H9 (cell line): ENCODE measurements around the gene TRAPPC2L. TPM values are rescaled to one million over a fixed set of nuclear protein-coding genes. Genes with fewer than 3 reads are reported as not detected.

ENCODE experiments used
- DNase-seq: peaks from one replicate; pipeline ENCODE4 v3.0.0-alpha.2; 2017
- H2AFZ ChIP-seq: one replicate; pipeline ENCODE4 v1.6.1; 2013; ENCODE audit warnings: mild to moderate bottlenecking, low read length, control low read depth, moderate library complexity
- H2AK5ac ChIP-seq: 2 replicates; pipeline ENCODE4 v1.6.1; 2013; ENCODE audit warnings: low read length, control low read depth, mixed read lengths; ENCODE audit not compliant: insufficient read length
- H2BK120ac ChIP-seq: one replicate; pipeline ENCODE4 v1.6.1; 2013; ENCODE audit warnings: low read depth, mild to moderate bottlenecking, low read length, control low read depth, inconsistent platforms; ENCODE audit not compliant: poor library complexity, severe bottlenecking
- H2BK12ac ChIP-seq: 2 replicates; pipeline ENCODE4 v1.6.1; 2013; ENCODE audit warnings: low read length, control low read depth, mixed read lengths, low read depth; ENCODE audit not compliant: insufficient read length
- H2BK15ac ChIP-seq: 2 replicates; pipeline ENCODE4 v1.6.1; 2013; ENCODE audit warnings: low read depth, low read length, control low read depth
- H2BK20ac ChIP-seq: one replicate; pipeline ENCODE4 v1.6.1; 2013; ENCODE audit warnings: low read depth, mild to moderate bottlenecking, low read length, control low read depth, inconsistent platforms; ENCODE audit not compliant: poor library complexity, severe bottlenecking
- H2BK5ac ChIP-seq: 2 replicates; pipeline ENCODE4 v1.6.1; 2013; ENCODE audit warnings: low read length, control low read depth, mixed read lengths; ENCODE audit not compliant: insufficient read length
- H3K14ac ChIP-seq: 2 replicates; pipeline ENCODE4 v1.6.1; 2013; ENCODE audit warnings: low read length, control low read depth; ENCODE audit not compliant: insufficient read depth
- H3K18ac ChIP-seq: 2 replicates; pipeline ENCODE4 v1.6.1; 2013; ENCODE audit warnings: low read depth, mild to moderate bottlenecking, mixed read lengths, low read length, control low read depth; ENCODE audit not compliant: insufficient read length
- H3K23ac ChIP-seq: 2 replicates; pipeline ENCODE4 v1.6.1; 2013; ENCODE audit warnings: low read length, control low read depth, mixed read lengths, low read depth; ENCODE audit not compliant: insufficient read length
- H3K23me2 ChIP-seq: 2 replicates; pipeline ENCODE4 v1.6.1; 2013; ENCODE audit warnings: low read depth, mild to moderate bottlenecking, mixed read lengths, low read length, control low read depth; ENCODE audit not compliant: insufficient read length, poor library complexity, severe bottlenecking
- H3K27ac ChIP-seq: 2 replicates; pipeline ENCODE4 v1.5.1; 2013; ENCODE audit warnings: low read length, control low read depth, mixed read lengths, low read depth; ENCODE audit not compliant: insufficient read length
- H3K27me3 ChIP-seq: 2 replicates; pipeline ENCODE4 v1.6.1; 2013; ENCODE audit warnings: low read length, control low read depth, inconsistent platforms; ENCODE audit not compliant: insufficient read depth
- H3K4ac ChIP-seq: 2 replicates; pipeline ENCODE4 v1.6.1; 2013; ENCODE audit warnings: low read depth, mild to moderate bottlenecking, control low read depth, inconsistent platforms, low read length, moderate library complexity
- H3K4me1 ChIP-seq: 2 replicates; pipeline ENCODE4 v1.6.1; 2013; ENCODE audit warnings: low read length, control low read depth, inconsistent platforms; ENCODE audit not compliant: insufficient read depth
- H3K4me2 ChIP-seq: 2 replicates; pipeline ENCODE4 v1.6.1; 2013; ENCODE audit warnings: low read length, control low read depth, mixed read lengths; ENCODE audit not compliant: insufficient read length, insufficient read depth
- H3K56ac ChIP-seq: 2 replicates; pipeline ENCODE4 v1.6.1; 2013; ENCODE audit warnings: low read depth, mild to moderate bottlenecking, mixed read lengths, low read length, control low read depth; ENCODE audit not compliant: insufficient read length
- H3K79me1 ChIP-seq: 2 replicates; pipeline ENCODE4 v1.6.1; 2013; ENCODE audit warnings: low read depth, mild to moderate bottlenecking, moderate library complexity, low read length, control low read depth, inconsistent platforms; ENCODE audit not compliant: insufficient read depth, poor library complexity, severe bottlenecking
- H3K79me2 ChIP-seq: 2 replicates; pipeline ENCODE4 v1.6.1; 2013; ENCODE audit warnings: low read length, control low read depth, inconsistent platforms; ENCODE audit not compliant: insufficient read depth
- H3K9ac ChIP-seq: 2 replicates; pipeline ENCODE4 v1.6.1; 2013; ENCODE audit warnings: low read length, control low read depth, mixed read lengths; ENCODE audit not compliant: insufficient read length; ENCODE audit errors: extremely low read depth
- H3K9me3 ChIP-seq: one replicate; pipeline ENCODE4 v1.6.1; 2013; ENCODE audit warnings: low read depth, low read length, inconsistent platforms; ENCODE audit not compliant: control insufficient read depth
- H3T11ph ChIP-seq: one replicate; pipeline ENCODE4 v1.6.1; 2013; ENCODE audit warnings: mild to moderate bottlenecking, low read length, control low read depth, inconsistent platforms
- H4K20me1 ChIP-seq: one replicate; pipeline ENCODE4 v1.6.1; 2013; ENCODE audit not compliant: control insufficient read depth, insufficient read length, insufficient read depth
- H4K5ac ChIP-seq: 2 replicates; pipeline ENCODE4 v1.6.1; 2013; ENCODE audit warnings: low read depth, mild to moderate bottlenecking, mixed read lengths, low read length, control low read depth; ENCODE audit not compliant: insufficient read length
- H4K8ac ChIP-seq: replicated peaks from 2 replicates; pipeline ENCODE4 v1.6.1; 2013; ENCODE audit warnings: low read length, control low read depth, mixed read lengths, low read depth; ENCODE audit not compliant: insufficient read length
- H4K91ac ChIP-seq: 2 replicates; pipeline ENCODE4 v1.6.1; 2013; ENCODE audit warnings: low read depth, mild to moderate bottlenecking, moderate library complexity, mixed read lengths, low read length, control low read depth; ENCODE audit not compliant: insufficient read length
- H3K27ac Mint-ChIP-seq, 3 experiments: 2 replicates in 2 of 3; 3 replicates in 1 of 3; pipeline ENCODE4 v1.8.0; 2020 to 2021; ENCODE audit warnings: mixed read lengths in 3 of 3, mild to moderate bottlenecking in 1 of 3, moderate library complexity in 1 of 3
- H3K27me3 Mint-ChIP-seq: 2 replicates; pipeline ENCODE4 v1.8.0; 2021; ENCODE audit warnings: low read depth, mild to moderate bottlenecking, moderate library complexity, mixed read lengths
- H3K36me3 Mint-ChIP-seq, 3 experiments: 2 replicates in 2 of 3; 3 replicates in 1 of 3; pipeline ENCODE4 v1.8.0; 2020 to 2021; ENCODE audit warnings: low read depth in 3 of 3, mixed read lengths in 3 of 3; ENCODE audit not compliant: insufficient read depth in 1 of 3
- H3K4me1 Mint-ChIP-seq, 2 experiments: 2 replicates each; pipeline ENCODE4 v1.8.0; 2020; ENCODE audit warnings: mixed read lengths in 2 of 2
- H3K4me3 Mint-ChIP-seq, 2 experiments: 2 replicates in 1 of 2; 3 replicates in 1 of 2; pipeline ENCODE4 v1.8.0; 2020 to 2021; ENCODE audit warnings: mild to moderate bottlenecking in 2 of 2, mixed read lengths in 2 of 2, moderate library complexity in 1 of 2
- H3K9me3 Mint-ChIP-seq, 2 experiments: 2 replicates in 1 of 2; 3 replicates in 1 of 2; pipeline ENCODE4 v1.8.0; 2020; ENCODE audit warnings: mild to moderate bottlenecking in 2 of 2, mixed read lengths in 2 of 2, moderate library complexity in 1 of 2
- WGBS: extraction: QIAGEN DNeasy Blood & Tissue Kit; methylation state at CpG from one replicate; pipeline ENCODE4 v1.1.7; 2013; ENCODE audit warnings: missing lambda C conversion rate, low lambda C conversion rate, mixed read lengths; ENCODE audit not compliant: insufficient read length; ENCODE audit errors: extremely low coverage; 5-methylcytosine and 5-hydroxymethylcytosine counted together
- total RNA-seq: library from RNA; stranded (reverse); gene quantifications from 2 replicates; pipeline ENCODE4 v1.2.1, GENCODE V29; 2021
- TF ChIP-seq, protein P1 (sequence below): fragments of 200-600 bp; sonication (generic); conservative IDR thresholded peaks from 3 replicates; pipeline ENCODE4 v1.8.0; 2021; ENCODE audit warnings: antibody characterized with exemption, mild to moderate bottlenecking

Gene TRAPPC2L
- total RNA-seq, 1 experiment from 2014 or later, result 90.3 TPM

DNA sequence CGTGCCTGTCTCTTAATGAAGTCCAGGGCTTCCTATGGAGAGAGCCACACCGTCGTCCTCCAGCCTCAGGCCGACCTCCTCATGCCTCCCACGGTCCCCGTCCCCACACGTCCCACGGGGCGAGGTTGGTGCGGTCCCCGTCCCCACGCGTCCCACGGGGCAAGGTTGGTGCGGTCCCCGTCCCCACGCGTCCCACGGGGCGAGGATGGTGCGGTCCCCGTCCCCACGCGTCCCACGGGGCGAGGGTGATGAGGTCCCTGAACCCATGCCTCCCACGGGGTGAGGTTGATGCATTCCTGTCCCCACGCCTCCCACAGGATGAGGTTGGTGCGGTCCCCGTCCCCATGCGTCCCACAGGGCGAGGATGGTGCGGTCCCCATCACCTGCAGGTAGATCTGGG lies 21.1 kb upstream of the TRAPPC2L start:
- no peak overlapping the region for H3K4ac ChIP-seq
- H3K18ac ChIP-seq, result no peak overlapping the region
- H3K23ac ChIP-seq, result no peak overlapping the region
- no peaks in the 10 kb centered on the region for H3K4me1 ChIP-seq
- H4K91ac ChIP-seq, result no peak overlapping the region
- no peak overlapping the region for H3K56ac ChIP-seq
- H3K23me2 ChIP-seq, result no peaks in the 10 kb centered on the region
- Mint-ChIP-seq H3K9me3 (no peaks in the 10 kb centered on the region), H3K27me3 (no peaks in the 10 kb centered on the region), H3K27ac (no peak overlapping the region), H3K4me1 (no peaks in the 10 kb centered on the region), H3K4me3 (no peak overlapping the region), H3K36me3 (peaks cover 4 to 16% (median 13%) of the 10 kb centered on the region in 3 experiments; a peak in 6 of 7 replicates)
- H2BK12ac ChIP-seq, result no peak overlapping the region
- no peak overlapping the region for H3K9ac ChIP-seq
- H2BK20ac ChIP-seq, result no peak overlapping the region
- H2AK5ac ChIP-seq, result no peak overlapping the region
- no peaks in the 10 kb centered on the region for H4K20me1 ChIP-seq
- H3T11ph ChIP-seq, result no peak overlapping the region
- TF ChIP-seq, protein P1, sequence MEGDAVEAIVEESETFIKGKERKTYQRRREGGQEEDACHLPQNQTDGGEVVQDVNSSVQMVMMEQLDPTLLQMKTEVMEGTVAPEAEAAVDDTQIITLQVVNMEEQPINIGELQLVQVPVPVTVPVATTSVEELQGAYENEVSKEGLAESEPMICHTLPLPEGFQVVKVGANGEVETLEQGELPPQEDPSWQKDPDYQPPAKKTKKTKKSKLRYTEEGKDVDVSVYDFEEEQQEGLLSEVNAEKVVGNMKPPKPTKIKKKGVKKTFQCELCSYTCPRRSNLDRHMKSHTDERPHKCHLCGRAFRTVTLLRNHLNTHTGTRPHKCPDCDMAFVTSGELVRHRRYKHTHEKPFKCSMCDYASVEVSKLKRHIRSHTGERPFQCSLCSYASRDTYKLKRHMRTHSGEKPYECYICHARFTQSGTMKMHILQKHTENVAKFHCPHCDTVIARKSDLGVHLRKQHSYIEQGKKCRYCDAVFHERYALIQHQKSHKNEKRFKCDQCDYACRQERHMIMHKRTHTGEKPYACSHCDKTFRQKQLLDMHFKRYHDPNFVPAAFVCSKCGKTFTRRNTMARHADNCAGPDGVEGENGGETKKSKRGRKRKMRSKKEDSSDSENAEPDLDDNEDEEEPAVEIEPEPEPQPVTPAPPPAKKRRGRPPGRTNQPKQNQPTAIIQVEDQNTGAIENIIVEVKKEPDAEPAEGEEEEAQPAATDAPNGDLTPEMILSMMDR, result no peak
- no peaks in the 10 kb centered on the region for H3K9me3 ChIP-seq
- no peaks in the 10 kb centered on the region for H3K79me1 ChIP-seq
- H3K14ac ChIP-seq, result no peak overlapping the region
- no peak overlapping the region for H2BK15ac ChIP-seq
- no CpG with 5 or more reads among the region's 33 CpGs for WGBS
- H3K27me3 ChIP-seq, result no peaks in the 10 kb centered on the region
- H2BK5ac ChIP-seq, result no peak overlapping the region
- no peak for DNase-seq
- no peak overlapping the region for H2AFZ ChIP-seq
- no peak overlapping the region for H3K4me2 ChIP-seq
- H3K79me2 ChIP-seq, result no peaks in the 10 kb centered on the region
- no peak overlapping the region for H4K5ac ChIP-seq
- no peak overlapping the region for H2BK120ac ChIP-seq
- no peak overlapping the region for H3K27ac ChIP-seq
- H4K8ac ChIP-seq, result no peak overlapping the region
